ENCODE results near the gene FAM237A.

DNA sequence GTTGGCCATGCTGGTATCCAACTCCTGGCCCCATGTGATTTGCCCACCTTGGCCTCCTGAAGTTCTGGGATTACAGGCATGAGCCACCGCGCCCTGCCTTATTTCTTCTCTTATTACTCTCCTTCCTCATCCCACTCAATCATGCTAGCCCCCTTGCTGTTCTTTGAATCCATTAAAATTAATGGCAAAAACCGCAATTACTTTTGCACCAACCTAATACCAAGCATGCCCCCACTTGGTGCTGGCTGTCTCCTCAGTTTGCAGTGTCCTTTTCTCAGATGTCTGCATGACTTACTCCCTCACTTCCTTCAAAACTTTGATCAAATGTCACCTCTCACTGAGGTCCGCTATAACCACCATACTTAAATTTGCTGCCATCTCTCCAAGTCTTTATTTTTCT, 41.3 kb downstream of the FAM237A start:
- TF ChIP-seq, protein P1, sequence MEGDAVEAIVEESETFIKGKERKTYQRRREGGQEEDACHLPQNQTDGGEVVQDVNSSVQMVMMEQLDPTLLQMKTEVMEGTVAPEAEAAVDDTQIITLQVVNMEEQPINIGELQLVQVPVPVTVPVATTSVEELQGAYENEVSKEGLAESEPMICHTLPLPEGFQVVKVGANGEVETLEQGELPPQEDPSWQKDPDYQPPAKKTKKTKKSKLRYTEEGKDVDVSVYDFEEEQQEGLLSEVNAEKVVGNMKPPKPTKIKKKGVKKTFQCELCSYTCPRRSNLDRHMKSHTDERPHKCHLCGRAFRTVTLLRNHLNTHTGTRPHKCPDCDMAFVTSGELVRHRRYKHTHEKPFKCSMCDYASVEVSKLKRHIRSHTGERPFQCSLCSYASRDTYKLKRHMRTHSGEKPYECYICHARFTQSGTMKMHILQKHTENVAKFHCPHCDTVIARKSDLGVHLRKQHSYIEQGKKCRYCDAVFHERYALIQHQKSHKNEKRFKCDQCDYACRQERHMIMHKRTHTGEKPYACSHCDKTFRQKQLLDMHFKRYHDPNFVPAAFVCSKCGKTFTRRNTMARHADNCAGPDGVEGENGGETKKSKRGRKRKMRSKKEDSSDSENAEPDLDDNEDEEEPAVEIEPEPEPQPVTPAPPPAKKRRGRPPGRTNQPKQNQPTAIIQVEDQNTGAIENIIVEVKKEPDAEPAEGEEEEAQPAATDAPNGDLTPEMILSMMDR (IDR thresholded peaks at IDR 0.05; ENCODE audit: poor library complexity) = no peak
- TF ChIP-seq EZH2 (IDR thresholded peaks at IDR 0.05; ENCODE audit: borderline replicate concordance) = no peak
